ENCODE data around the gene PRTG.

- no peak for TF ChIP-seq SPI1 (IDR thresholded peaks at IDR 0.05; ENCODE audit: low read depth, low read length)
- TF ChIP-seq POLR2A (IDR thresholded peaks at IDR 0.05; ENCODE audit: low read depth, low read length), result no peak
- no peak for TF ChIP-seq TAF1 (IDR thresholded peaks at IDR 0.05; ENCODE audit: low read depth, low read length)
- no peak for TF ChIP-seq POU2F2 (IDR thresholded peaks at IDR 0.05; ENCODE audit: low read depth, low read length)
- TF ChIP-seq POLR2AphosphoS5 (IDR thresholded peaks at IDR 0.05; ENCODE audit: low read depth, low read length), result no peak
Observed at GRCh38 chr15:55739641-55740040, 3.3 kb downstream of the PRTG start.
